VCaP (cell line): ENCODE results near the gene POMT2.
A peak's percentile ranks its signal among the peaks of the same experiment; 100 is the strongest.

Experiments used
- H3K27ac ChIP-seq: fragments of 450-650 bp; 2 replicates; pipeline ENCODE4 v1.5.1; 2017
- TF ChIP-seq, protein P1 (sequence below): fragments of 450-650 bp; conservative IDR thresholded peaks from 2 replicates; pipeline ENCODE4 v1.5.1; 2017; ENCODE audit warnings: mild to moderate bottlenecking, moderate library complexity

POMT2 gene, protein sequence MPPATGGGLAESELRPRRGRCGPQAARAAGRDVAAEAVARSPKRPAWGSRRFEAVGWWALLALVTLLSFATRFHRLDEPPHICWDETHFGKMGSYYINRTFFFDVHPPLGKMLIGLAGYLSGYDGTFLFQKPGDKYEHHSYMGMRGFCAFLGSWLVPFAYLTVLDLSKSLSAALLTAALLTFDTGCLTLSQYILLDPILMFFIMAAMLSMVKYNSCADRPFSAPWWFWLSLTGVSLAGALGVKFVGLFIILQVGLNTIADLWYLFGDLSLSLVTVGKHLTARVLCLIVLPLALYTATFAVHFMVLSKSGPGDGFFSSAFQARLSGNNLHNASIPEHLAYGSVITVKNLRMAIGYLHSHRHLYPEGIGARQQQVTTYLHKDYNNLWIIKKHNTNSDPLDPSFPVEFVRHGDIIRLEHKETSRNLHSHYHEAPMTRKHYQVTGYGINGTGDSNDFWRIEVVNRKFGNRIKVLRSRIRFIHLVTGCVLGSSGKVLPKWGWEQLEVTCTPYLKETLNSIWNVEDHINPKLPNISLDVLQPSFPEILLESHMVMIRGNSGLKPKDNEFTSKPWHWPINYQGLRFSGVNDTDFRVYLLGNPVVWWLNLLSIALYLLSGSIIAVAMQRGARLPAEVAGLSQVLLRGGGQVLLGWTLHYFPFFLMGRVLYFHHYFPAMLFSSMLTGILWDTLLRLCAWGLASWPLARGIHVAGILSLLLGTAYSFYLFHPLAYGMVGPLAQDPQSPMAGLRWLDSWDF

DNA sequence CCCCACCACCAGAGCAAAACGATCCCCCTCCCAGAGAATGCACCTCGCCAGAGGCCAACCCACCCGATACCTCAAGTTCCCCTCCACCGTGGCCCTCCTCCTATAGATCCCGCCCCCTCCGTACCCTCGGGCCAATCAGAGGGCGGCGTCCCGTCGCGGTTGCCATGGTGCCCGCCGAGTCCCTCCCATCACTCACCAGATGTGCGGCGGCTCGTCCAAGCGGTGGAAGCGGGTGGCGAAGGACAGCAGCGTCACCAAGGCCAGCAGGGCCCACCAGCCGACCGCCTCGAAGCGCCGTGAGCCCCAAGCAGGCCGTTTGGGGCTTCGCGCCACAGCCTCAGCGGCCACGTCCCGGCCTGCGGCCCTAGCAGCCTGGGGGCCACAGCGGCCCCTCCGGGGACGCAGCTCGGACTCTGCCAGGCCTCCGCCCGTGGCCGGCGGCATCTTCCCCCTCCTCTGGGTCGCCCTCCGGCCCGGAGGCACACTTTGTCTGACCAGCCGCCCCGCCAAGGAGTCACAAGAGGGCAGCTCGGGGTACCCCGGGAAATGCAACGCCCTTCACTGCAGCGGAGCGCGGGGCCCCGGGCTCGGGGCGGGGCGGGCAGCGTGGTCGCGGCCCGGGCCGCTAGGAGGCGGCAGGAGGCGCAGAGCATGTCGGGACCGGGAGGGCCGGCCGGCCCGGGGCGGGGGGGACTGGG, at the start of gene POMT2:
POMT2 (minus strand) TSS at position 646 of the 698 bp plus-strand sequence; CDS start at position 444, 202 bp downstream.
- peak within 1 kb of the TSS; percentile 90 for H3K27ac ChIP-seq
- TF ChIP-seq, protein P1, sequence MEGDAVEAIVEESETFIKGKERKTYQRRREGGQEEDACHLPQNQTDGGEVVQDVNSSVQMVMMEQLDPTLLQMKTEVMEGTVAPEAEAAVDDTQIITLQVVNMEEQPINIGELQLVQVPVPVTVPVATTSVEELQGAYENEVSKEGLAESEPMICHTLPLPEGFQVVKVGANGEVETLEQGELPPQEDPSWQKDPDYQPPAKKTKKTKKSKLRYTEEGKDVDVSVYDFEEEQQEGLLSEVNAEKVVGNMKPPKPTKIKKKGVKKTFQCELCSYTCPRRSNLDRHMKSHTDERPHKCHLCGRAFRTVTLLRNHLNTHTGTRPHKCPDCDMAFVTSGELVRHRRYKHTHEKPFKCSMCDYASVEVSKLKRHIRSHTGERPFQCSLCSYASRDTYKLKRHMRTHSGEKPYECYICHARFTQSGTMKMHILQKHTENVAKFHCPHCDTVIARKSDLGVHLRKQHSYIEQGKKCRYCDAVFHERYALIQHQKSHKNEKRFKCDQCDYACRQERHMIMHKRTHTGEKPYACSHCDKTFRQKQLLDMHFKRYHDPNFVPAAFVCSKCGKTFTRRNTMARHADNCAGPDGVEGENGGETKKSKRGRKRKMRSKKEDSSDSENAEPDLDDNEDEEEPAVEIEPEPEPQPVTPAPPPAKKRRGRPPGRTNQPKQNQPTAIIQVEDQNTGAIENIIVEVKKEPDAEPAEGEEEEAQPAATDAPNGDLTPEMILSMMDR = peak; percentile 56

DNA sequence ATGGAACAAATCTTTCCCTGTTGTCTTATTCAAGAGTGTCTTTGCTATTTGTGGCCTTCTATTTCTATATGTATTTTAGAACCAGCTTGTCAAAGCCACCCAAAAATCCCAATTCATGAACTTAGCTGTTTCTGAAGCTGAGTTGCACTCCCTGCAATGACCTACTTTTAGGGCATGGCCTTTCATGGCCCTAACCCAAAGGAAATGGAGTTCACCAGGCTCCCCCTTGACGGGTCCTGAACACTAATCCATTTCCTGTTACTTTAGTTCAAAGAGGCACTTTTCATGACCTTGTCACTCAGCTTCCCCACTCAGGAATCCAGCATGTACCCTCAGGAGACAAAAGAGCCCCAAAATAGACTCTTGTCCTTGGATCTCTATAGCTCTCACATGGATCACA, 48.6 kb upstream of the POMT2 start:
- TF ChIP-seq, protein P1 = no peak
- H3K27ac ChIP-seq = no peak overlapping the region

DNA sequence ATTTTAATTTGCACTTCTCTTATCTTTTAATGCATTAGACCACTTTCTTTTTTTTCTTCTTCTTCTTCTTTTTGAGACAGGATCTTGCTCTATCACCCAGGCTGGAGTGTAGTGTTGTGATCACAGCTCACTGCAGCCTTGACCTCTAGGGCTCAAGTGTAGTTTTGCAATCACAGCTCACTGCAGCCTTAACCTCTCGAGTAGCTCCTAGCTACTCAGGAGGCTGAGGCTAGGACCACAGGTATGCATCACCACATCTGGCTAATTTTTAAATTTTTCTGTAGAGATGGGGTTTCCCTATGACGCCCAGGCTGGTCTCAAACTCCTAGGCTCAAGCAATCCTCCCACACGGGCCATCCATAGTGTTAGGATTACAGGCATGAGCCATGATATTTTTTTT, 43.5 kb upstream of the POMT2 start:
- H3K27ac ChIP-seq = no peak overlapping the region
- TF ChIP-seq, protein P1 = no peak

DNA sequence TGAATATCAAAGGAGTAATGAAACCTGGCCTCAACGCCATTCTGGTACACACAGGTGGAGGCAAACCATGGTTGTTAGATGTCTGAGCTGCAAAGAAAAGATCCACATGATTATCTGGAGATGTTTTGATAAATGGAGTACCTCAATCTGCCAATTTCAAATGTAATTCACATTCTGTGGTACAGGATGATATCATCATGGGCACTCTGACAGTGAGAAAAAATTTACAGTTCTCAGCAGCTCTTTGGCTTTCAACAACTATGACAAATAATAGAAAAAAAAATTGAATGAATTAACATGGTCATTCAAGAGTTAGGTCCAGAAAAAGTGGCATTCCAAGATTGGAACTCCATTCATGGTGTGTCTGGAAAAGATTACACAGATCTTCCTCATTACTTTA, 38.9 kb upstream of the POMT2 start:
- H3K27ac ChIP-seq = no peak overlapping the region
- TF ChIP-seq, protein P1 = no peak

DNA sequence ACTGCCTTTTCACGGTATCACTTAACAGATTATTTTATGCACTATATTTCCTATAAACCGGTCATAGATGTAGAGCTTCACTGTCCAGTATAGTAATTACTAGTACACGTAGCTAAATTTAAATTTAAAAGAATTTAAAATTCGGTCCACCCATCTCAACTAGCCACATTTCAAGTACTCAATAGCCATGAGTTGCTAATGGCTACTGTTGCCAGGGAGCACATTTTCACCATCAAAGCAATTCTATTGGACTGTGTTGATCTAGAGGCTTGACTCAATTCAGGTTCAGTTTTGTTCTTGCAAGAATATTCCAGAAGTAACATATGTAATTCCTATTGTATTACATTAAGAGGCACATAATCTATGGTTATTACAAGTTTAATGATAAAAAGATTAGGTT, 36.2 kb upstream of the POMT2 start:
- TF ChIP-seq, protein P1 = no peak
- no peak overlapping the region for H3K27ac ChIP-seq

DNA sequence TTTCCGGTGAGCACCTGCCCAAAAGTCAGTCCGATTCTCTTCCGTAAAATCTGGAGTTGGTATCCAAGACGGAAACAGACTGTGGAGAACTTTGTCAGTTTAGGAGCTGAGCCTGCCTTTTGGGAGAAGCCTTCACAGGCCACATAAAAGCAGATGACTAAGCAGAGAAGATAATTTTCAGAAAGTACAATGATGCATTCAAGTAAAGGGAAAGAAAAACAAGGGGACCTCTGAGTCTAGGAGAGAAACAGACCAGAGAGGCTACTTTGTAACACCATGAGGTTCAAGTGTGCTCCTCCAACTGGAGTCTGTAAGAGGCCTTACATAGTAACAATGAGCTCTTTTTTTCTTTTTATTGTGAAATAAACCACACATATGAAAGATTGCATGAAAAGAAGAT, 35.1 kb upstream of the POMT2 start:
- no peak overlapping the region for H3K27ac ChIP-seq
- TF ChIP-seq, protein P1 = no peak

DNA sequence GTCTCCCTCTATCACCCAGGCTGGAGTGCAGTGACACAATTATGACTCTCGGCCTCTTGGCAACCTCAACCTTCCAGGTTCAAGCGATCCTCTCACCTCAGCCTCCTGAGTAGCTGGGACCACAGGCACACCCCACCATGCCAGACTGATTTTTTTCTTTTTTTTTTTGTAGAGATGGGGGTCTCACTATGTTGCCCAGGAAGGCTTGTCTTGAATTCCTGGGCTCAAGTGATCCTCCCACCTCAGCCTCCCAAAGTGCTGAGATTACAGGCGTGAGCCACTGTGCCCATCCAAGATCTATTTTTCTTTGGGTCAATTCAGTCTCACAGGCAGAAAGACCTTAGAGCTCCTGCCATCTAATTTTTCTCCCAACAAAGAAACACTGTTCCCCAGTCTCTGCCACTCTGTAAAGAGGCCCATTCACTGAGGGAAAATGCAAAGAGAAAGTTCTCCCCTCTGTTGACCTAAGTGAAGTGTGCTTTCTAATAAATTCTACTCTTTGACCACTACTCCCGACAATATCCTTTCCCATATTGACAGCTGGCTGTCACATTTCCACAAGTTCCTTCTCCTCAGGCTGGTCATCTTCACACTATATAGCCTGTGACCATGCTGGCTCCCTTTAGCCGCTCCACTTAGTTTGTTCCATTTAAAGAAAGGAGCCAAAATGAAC, 32.9 kb upstream of the POMT2 start:
- H3K27ac ChIP-seq = no peak overlapping the region
- TF ChIP-seq, protein P1 = no peak
